IgD-negative memory B cell (primary cell): Measurements from ENCODE around the gene PNN. TPM values are rescaled to one million over a fixed set of nuclear protein-coding genes. Genes with fewer than 3 reads are reported as not detected.
"Not testable (repeated sequence)": the region's sequence is repeated elsewhere in the genome, so short reads cannot be mapped to it uniquely, and the experiment has no call there.

Experiments
- H3K27ac Mint-ChIP-seq, 3 donors: one replicate each; pipeline ENCODE4 v1.8.0; 2020 to 2022; ENCODE audit warnings: mild to moderate bottlenecking in 3 of 3, mixed read lengths in 3 of 3, moderate library complexity in 1 of 3
- H3K27me3 Mint-ChIP-seq: one replicate; pipeline ENCODE4 v1.8.0; 2021; ENCODE audit warnings: mixed read lengths
- H3K36me3 Mint-ChIP-seq: one replicate; pipeline ENCODE4 v1.8.0; 2020; ENCODE audit warnings: mild to moderate bottlenecking, mixed read lengths
- H3K4me1 Mint-ChIP-seq, 3 donors: one replicate each; pipeline ENCODE4 v1.8.0; 2020 to 2022; ENCODE audit warnings: mixed read lengths in 3 of 3, mild to moderate bottlenecking in 1 of 3
- H3K4me3 Mint-ChIP-seq, 4 donors: one replicate each; pipeline ENCODE4 v1.8.0; 2020 to 2022; ENCODE audit warnings: mild to moderate bottlenecking in 4 of 4, mixed read lengths in 4 of 4, moderate library complexity in 3 of 4
- H3K9me3 Mint-ChIP-seq, 3 donors: one replicate each; pipeline ENCODE4 v1.8.0; 2020 to 2021; ENCODE audit warnings: mixed read lengths in 3 of 3, mild to moderate bottlenecking in 1 of 3
- polyA plus RNA-seq: library from polyadenylated mRNA; unstranded; fragments of 300-500 nt; fragmentation: Illumina TruSeq; gene quantifications from one replicate; pipeline ENCODE4 v1.2.3, GENCODE V29; 2021

The PNN gene
- polyA plus RNA-seq: 36.3 TPM

- peaks cover 11 to 22% (median 18%) of the 10 kb centered on the region in 3 donors for H3K4me1 Mint-ChIP-seq
- H3K36me3 Mint-ChIP-seq: peaks cover 2% of the 10 kb centered on the region
- peak within 1 kb of the TSS; percentile 98 to 99 (median 99) for H3K27ac Mint-ChIP-seq
Measured at GRCh38 chr14:39174560-39175444, at the start of gene PNN. PNN (plus strand) TSS chr14:39175254; CDS start chr14:39175280, 26 bp downstream.

DNA sequence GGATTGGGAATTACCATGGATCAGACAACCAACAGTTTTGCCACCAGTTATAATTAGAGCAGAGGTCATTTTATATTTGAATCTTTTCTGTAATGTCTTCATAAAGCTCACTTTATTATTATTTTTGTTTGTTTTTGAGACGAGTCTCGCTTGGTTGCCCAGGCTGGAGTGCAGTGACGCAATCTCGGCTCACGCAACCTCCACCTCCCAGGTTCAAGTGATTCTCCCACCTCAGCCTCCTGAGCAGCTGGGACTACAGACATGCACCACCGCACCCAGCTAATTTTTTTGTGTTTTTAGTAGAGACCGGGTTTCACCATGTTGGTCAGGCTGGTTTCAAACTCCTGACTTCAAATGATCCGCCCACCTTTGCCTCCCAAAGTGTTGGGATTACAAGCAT, 37.2 kb upstream of the PNN start:
- H3K36me3 Mint-ChIP-seq: peaks cover 11% of the 10 kb centered on the region
- H3K4me1 Mint-ChIP-seq, H3K4me3 Mint-ChIP-seq, H3K27ac Mint-ChIP-seq, H3K27me3 Mint-ChIP-seq, H3K9me3 Mint-ChIP-seq: not testable (repeated sequence)

More at GRCh38 chr14:39174560-39175444, at the start of gene PNN:
- no peaks in the 10 kb centered on the region for H3K9me3 Mint-ChIP-seq
- no peaks in the 10 kb centered on the region for H3K27me3 Mint-ChIP-seq
- H3K4me3 Mint-ChIP-seq: peak within 1 kb of the TSS; percentile 98 to 100 (median 98)

- peak overlapping the region in 1 of 3 donors; percentile 63 for H3K27ac Mint-ChIP-seq
- peaks cover 0 to 6% (median 0%) of the 10 kb centered on the region in 3 donors for H3K9me3 Mint-ChIP-seq
- no peak overlapping the region for H3K4me3 Mint-ChIP-seq
- H3K27me3 Mint-ChIP-seq: no peaks in the 10 kb centered on the region
- H3K4me1 Mint-ChIP-seq: peaks cover 0 to 8% (median 8%) of the 10 kb centered on the region in 3 donors
- H3K36me3 Mint-ChIP-seq: peaks cover 11% of the 10 kb centered on the region
Measured at GRCh38 chr14:39138440-39138839, 36.6 kb upstream of the PNN start.

DNA sequence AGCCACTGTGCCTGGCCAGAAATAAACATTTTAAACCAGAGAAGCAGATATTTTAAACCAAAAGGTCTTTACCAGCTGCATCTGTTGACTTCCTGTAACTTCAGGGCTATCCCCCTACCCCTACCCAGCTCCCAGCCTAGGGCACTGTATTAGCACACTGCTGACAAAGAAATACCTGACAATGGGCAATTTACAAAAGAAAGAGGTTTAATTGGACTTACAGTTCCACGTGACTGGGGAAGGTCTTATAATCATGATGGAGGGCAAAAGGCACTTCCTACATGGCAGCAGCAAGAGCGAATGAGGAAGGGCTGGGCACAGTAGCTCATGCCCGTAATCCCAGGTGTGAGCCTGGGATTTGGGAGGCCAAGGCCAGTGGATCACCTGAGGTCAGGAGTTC, 34.9 kb upstream of the PNN start:
- H3K4me1 Mint-ChIP-seq: peaks cover 0 to 8% (median 8%) of the 10 kb centered on the region in 3 donors
- H3K4me3 Mint-ChIP-seq: no peak overlapping the region
- peaks cover 8% of the 10 kb centered on the region for H3K36me3 Mint-ChIP-seq
- no peaks in the 10 kb centered on the region for H3K27me3 Mint-ChIP-seq
- peak overlapping the region in 2 of 3 donors; percentile 31 to 83 for H3K27ac Mint-ChIP-seq
- peaks cover 0 to 6% (median 0%) of the 10 kb centered on the region in 3 donors for H3K9me3 Mint-ChIP-seq

DNA sequence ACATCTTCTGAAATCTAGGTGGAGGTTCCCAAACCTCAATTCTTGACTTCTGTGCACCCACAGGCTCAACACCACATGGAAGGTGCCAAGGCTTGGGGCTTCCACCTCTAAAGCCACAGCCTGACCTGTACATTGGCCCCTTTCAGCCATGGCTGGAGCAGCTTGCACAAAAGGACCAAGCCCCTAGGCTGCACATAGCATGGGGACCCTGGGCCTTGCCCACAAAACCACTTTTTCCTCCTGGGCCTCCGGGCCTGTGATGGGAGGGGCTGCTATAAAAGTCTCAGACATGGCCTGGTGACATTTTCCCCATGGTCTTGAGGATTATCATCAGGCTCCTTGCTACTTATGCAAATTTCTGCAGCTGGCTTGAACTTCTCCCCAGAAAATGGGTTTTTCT, 33.4 kb upstream of the PNN start:
- not testable (repeated sequence) for H3K36me3 Mint-ChIP-seq, H3K4me1 Mint-ChIP-seq, H3K27me3 Mint-ChIP-seq, H3K27ac Mint-ChIP-seq, H3K4me3 Mint-ChIP-seq, H3K9me3 Mint-ChIP-seq

DNA sequence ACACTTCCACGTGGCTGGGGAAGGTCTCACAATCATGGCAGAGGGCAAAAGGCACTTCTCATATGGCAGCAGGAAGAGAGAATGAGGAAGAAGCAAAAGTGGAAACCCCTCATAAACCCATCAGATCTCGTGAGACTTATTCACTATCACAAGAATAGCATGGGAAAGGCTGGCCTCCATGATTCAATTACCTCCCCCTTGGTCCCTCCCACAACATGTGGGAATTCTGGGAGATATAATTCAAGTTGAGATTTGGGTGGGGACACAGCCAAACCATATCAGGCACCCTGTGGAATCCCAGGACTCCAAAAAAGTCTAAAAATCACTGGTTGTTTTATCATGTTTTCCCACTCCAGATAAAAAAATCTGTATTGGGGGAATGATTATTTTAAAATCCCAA, 31.8 kb upstream of the PNN start:
- H3K27ac Mint-ChIP-seq: peak overlapping the region in 1 of 3 donors; percentile 56
- H3K27me3 Mint-ChIP-seq, H3K4me3 Mint-ChIP-seq, H3K9me3 Mint-ChIP-seq, H3K4me1 Mint-ChIP-seq: not testable (repeated sequence)
- H3K36me3 Mint-ChIP-seq: peaks cover 20% of the 10 kb centered on the region

DNA sequence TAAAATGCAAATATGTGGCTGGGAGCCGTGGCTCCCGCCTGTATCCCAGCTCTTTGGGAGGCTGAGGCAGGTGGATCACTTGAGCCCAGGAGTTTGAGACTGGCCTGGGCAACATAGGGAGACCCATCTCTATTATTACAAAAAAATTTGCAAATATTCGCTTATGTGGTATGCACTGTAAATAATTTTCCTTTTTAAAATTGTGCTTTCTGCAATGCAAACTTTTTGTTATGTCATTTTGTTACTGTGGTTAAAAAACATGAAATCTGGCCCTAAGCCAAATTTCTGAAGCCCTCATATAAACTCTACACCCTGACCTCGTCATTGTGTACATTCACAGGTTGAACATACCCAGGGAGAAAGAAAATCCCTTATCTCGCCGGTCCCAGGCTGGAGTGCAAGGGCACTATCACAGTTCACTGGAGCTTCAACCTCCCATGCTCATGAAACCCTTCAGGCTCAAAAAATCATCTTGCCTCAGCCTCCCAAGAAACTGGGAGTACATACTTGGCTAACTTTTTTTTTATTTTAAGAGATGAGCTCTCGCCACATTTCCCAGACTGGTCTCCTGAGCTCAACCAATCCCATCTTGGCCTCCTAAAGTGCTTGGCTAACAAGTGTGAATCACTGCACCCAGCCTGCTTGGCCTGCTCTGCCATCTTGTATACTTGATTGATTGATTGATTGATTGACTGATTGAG, 29.6 kb upstream of the PNN start:
- Mint-ChIP-seq H3K4me1 (peaks cover 0 to 6% (median 4%) of the 10 kb centered on the region in 3 donors), H3K27ac (no peak overlapping the region)

GRCh38 chr14:39154594-39155189, 20.4 kb upstream of the PNN start:
- H3K4me1 Mint-ChIP-seq: no peaks in the 10 kb centered on the region
- no peak overlapping the region for H3K27ac Mint-ChIP-seq
- H3K4me3 Mint-ChIP-seq: no peak overlapping the region
- no peaks in the 10 kb centered on the region for H3K27me3 Mint-ChIP-seq
- H3K36me3 Mint-ChIP-seq: peaks cover 5% of the 10 kb centered on the region
- no peaks in the 10 kb centered on the region for H3K9me3 Mint-ChIP-seq

More for the DNA sequence above, 29.6 kb upstream of the PNN start:
- peaks cover 0 to 6% (median 0%) of the 10 kb centered on the region in 3 donors for H3K9me3 Mint-ChIP-seq
- peaks cover 17% of the 10 kb centered on the region for H3K36me3 Mint-ChIP-seq
- H3K4me3 Mint-ChIP-seq: no peak overlapping the region
- no peaks in the 10 kb centered on the region for H3K27me3 Mint-ChIP-seq

GRCh38 chr14:39157491-39157890, 17.6 kb upstream of the PNN start:
- H3K4me1 Mint-ChIP-seq: peaks cover 0 to 2% (median under 1%) of the 10 kb centered on the region in 3 donors
- H3K27ac Mint-ChIP-seq: no peak overlapping the region
- H3K27me3 Mint-ChIP-seq: no peaks in the 10 kb centered on the region
- H3K36me3 Mint-ChIP-seq: peaks cover 6% of the 10 kb centered on the region
- no peak overlapping the region for H3K4me3 Mint-ChIP-seq
- no peaks in the 10 kb centered on the region for H3K9me3 Mint-ChIP-seq

- Mint-ChIP-seq H3K36me3 (peaks cover 4% of the 10 kb centered on the region), H3K27ac (no peak overlapping the region), H3K4me1 (peaks cover 0 to 6% (median 2%) of the 10 kb centered on the region in 3 donors), H3K4me3 (no peak overlapping the region), H3K27me3 (no peaks in the 10 kb centered on the region), H3K9me3 (no peaks in the 10 kb centered on the region)
Measured at GRCh38 chr14:39158222-39158858, 16.7 kb upstream of the PNN start.

- Mint-ChIP-seq H3K36me3 (peaks cover 4% of the 10 kb centered on the region), H3K27ac (no peak overlapping the region), H3K4me1 (peaks cover 0 to 10% (median 4%) of the 10 kb centered on the region in 3 donors), H3K4me3 (no peak overlapping the region), H3K27me3 (no peaks in the 10 kb centered on the region), H3K9me3 (no peaks in the 10 kb centered on the region)
Measured at GRCh38 chr14:39160494-39160893, 14.6 kb upstream of the PNN start.

DNA sequence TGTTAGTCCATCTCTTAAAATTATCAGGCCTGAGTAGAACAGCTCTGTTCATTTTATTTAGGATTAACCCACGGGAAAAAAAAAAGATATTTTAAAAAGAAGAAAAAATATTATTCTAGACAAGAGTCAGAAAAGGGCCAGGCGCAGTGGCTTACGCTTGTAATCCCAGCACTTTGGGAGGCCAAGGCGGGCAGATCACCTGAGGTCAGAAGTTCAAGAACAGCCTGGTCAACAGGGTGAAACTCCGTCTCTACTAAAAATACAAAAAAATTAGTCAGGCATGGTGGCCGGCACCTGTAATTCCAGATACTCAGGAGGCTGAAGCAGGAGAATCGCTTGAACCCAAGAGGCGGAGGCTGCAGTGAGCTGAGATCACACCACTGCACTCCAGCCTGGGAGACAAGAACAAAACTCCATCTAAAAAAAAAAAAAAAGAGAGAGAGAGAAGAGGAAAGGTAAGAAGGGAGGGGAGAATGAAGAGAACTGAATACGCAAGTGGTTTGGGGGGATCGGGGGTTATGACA, 7.2 kb upstream of the PNN start:
- H3K27ac Mint-ChIP-seq, H3K27me3 Mint-ChIP-seq, H3K36me3 Mint-ChIP-seq, H3K9me3 Mint-ChIP-seq: not testable (repeated sequence)
- H3K4me3 Mint-ChIP-seq: peak overlapping the region in 1 of 4 donors; percentile 84
- peaks cover 21 to 28% (median 27%) of the 10 kb centered on the region in 3 donors for H3K4me1 Mint-ChIP-seq

DNA sequence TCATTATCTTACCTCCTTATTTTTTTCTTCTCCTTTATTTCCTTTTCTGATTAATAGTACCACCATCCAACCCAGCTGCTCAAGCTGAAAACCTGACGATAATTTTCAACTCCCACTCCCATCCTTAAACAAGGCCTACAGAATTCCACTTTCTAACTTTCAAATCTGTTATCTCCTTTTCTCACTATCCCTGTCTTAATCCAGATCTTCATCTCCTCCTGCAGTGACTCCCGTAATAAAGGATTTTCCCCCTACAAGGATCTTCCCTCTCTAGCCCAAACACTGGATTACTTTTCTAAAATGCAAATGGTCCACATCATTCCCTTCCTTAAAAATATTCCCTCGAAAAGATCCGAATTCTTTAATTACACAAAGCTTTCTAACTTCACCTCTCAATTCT, 6.5 kb upstream of the PNN start:
- peak overlapping the region; percentile 29 to 49 (median 30) for H3K27ac Mint-ChIP-seq

GRCh38 chr14:39169541-39169900, 5.5 kb upstream of the PNN start:
- no peaks in the 10 kb centered on the region for H3K27me3 Mint-ChIP-seq
- no peaks in the 10 kb centered on the region for H3K9me3 Mint-ChIP-seq
- H3K27ac Mint-ChIP-seq: peak overlapping the region; percentile 94 to 100 (median 99)
- H3K4me3 Mint-ChIP-seq: peak overlapping the region; percentile 96 to 100 (median 98)
- H3K36me3 Mint-ChIP-seq: peaks cover 4% of the 10 kb centered on the region
- H3K4me1 Mint-ChIP-seq: peaks cover 21 to 30% (median 30%) of the 10 kb centered on the region in 3 donors

More for the DNA sequence above, 6.5 kb upstream of the PNN start:
- no peaks in the 10 kb centered on the region for H3K27me3 Mint-ChIP-seq
- peak overlapping the region in 3 of 4 donors; percentile 63 to 89 (median 84) for H3K4me3 Mint-ChIP-seq
- no peaks in the 10 kb centered on the region for H3K9me3 Mint-ChIP-seq
- H3K36me3 Mint-ChIP-seq: peaks cover 4% of the 10 kb centered on the region
- H3K4me1 Mint-ChIP-seq: peaks cover 21 to 29% (median 28%) of the 10 kb centered on the region in 3 donors
